ENCODE measurements around the gene PRR12. TPM values are rescaled to one million over a fixed set of nuclear protein-coding genes. Genes with fewer than 3 reads are reported as not detected.

PRR12 gene
- total RNA-seq, 4 donors from 2014 or later = 2.6 to 63.1 (median 8.6) TPM

- Histone ChIP-seq H3K27ac (peak within 1 kb of the TSS; percentile 97 to 99), H3K9me3 (no peaks in the 10 kb centered on the region), H3K4me1 (peaks cover 4 to 14% of the 10 kb centered on the region in 2 donors), H3K27me3 (no peaks in the 10 kb centered on the region), H3K36me3 (no peaks in the 10 kb centered on the region), H3K4me3 (peak within 1 kb of the TSS; percentile 91 to 98)
- peak; percentile 99 for DNase-seq
- intact Hi-C loops (cut with DNase I; ENCODE audit: low total_unique reads) = no loop called here
- TF ChIP-seq POLR2A (IDR thresholded peaks at IDR 0.05) (peak; percentile 99), CTCF (IDR thresholded peaks at IDR 0.05) (peak in 2 of 4 experiments; percentile 22 to 24)
These were observed 50.9 kb downstream of the PRR12 start, which contains the start of gene SCAF1 for GRCh38 chr19:49641688-49642491. Gene SCAF1, plus strand, starts transcription at chr19:49642209. Its CDS starts 2,818 bp downstream, at chr19:49645027.

DNA sequence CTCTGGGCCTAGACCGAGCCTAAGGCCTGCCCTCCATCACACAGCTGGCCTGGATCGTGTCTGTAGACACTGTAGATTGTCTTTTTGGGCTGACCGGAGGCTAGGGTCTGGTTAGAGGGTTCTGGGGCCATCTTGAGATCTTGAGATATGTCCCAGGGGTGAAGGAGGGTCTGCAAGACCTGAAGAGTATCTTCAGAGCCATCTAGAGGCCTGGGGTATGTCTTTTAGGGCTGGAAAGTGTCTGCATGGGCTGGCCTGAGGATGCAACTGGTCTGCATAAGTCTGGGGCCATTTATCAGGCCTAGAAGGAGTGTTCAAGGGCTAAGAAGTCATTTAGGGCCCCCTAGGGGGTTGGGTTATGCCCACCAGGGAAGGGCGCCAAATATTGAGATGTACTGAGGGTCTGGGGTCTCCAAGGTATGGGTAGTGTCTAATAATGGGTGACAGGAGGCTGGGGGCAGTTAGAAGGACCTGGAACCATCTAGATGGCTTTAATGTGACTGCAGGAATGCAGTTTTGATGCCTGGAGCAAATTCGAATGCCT lies 51.6 kb downstream of the PRR12 start:
- DNase-seq = no peak
- Histone ChIP-seq H3K9me3 (no peaks in the 10 kb centered on the region), H3K36me3 (no peaks in the 10 kb centered on the region), H3K27ac (peak overlapping the region; percentile 83 to 97), H3K4me1 (peaks cover 4 to 14% of the 10 kb centered on the region in 2 donors), H3K27me3 (no peaks in the 10 kb centered on the region), H3K4me3 (peak overlapping the region; percentile 91 to 98)
- TF ChIP-seq POLR2A (IDR thresholded peaks at IDR 0.05) (no peak), CTCF (IDR thresholded peaks at IDR 0.05) (no peak)
- intact Hi-C loops (cut with DNase I; ENCODE audit: low total_unique reads) = no loop called here

- Histone ChIP-seq H3K9me3 (no peaks in the 10 kb centered on the region), H3K36me3 (no peaks in the 10 kb centered on the region), H3K4me1 (peaks cover 4 to 14% of the 10 kb centered on the region in 2 donors), H3K4me3 (no peak overlapping the region), H3K27ac (peak overlapping the region in 1 of 2 donors; percentile 83), H3K27me3 (no peaks in the 10 kb centered on the region)
- no peak for TF ChIP-seq POLR2A (IDR thresholded peaks at IDR 0.05)
- TF ChIP-seq CTCF (IDR thresholded peaks at IDR 0.05) = no peak
- DNase-seq = no peak
- intact Hi-C loops (cut with DNase I; ENCODE audit: low total_unique reads) = no loop called here
These were observed 52.5 kb downstream of the PRR12 start for GRCh38 chr19:49643466-49643865.

DNA sequence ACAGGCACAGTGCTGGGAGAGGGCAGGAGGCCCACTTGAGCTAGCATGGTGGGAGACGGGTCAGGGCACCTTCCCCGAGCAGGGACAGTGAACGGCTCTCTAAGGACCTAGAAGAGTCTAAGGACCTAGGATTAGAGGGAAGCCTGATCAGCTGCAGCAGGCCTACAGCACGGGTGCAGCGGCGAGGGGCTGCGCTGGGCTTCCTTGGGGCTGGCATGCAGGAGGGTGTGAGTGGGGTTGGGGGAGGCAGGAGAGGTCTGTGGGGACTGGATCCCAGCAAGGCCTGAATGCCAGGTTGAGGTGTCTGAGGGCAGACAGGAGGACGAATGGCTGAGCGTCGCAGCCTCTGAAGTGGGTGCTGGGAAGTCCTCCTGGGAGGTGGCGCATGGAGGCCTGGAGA lies 54.6 kb downstream of the PRR12 start:
- TF ChIP-seq POLR2A (IDR thresholded peaks at IDR 0.05) (no peak), CTCF (IDR thresholded peaks at IDR 0.05) (no peak)
- intact Hi-C loops (cut with DNase I; ENCODE audit: low total_unique reads) = no loop called here
- H3K4me3 ChIP-seq = no peak overlapping the region
- H3K27ac ChIP-seq = no peak overlapping the region
- H3K27me3 ChIP-seq = no peaks in the 10 kb centered on the region
- no peaks in the 10 kb centered on the region for H3K9me3 ChIP-seq
- no peak for DNase-seq
- no peaks in the 10 kb centered on the region for H3K36me3 ChIP-seq
- peaks cover 4 to 14% of the 10 kb centered on the region in 2 donors for H3K4me1 ChIP-seq

- H3K9me3 ChIP-seq = no peaks in the 10 kb centered on the region
- H3K36me3 ChIP-seq = no peaks in the 10 kb centered on the region
- no peak overlapping the region for H3K4me3 ChIP-seq
- no peak overlapping the region for H3K27ac ChIP-seq
- no peak for DNase-seq
- intact Hi-C loops (cut with DNase I; ENCODE audit: low total_unique reads) = no loop called here
- H3K27me3 ChIP-seq = no peaks in the 10 kb centered on the region
- TF ChIP-seq CTCF (IDR thresholded peaks at IDR 0.05) (no peak), POLR2A (IDR thresholded peaks at IDR 0.05) (no peak)
- H3K4me1 ChIP-seq = peaks cover 4 to 14% of the 10 kb centered on the region in 2 donors
These were observed 55.0 kb downstream of the PRR12 start for GRCh38 chr19:49645995-49646394.
